NT2/D1 (cell line): ENCODE results near the gene LYZL4.

ENCODE experiments used
- DNase-seq: peaks from one replicate; pipeline ENCODE4 v3.0.0-alpha.2; 2011; ENCODE audit warnings: low read depth, low spot score
- H3K27me3 ChIP-seq: 2 replicates; pipeline ENCODE4 v1.6.0; 2011; ENCODE audit warnings: mild to moderate bottlenecking; ENCODE audit not compliant: insufficient read length, insufficient read depth
- H3K36me3 ChIP-seq: 2 replicates; pipeline ENCODE4 v1.6.1; 2011; ENCODE audit warnings: mild to moderate bottlenecking, low read length, mixed read lengths; ENCODE audit not compliant: insufficient read depth, insufficient read length
- H3K4me1 ChIP-seq: 2 replicates; pipeline ENCODE4 v1.5.1; 2011; ENCODE audit not compliant: insufficient read depth, insufficient read length
- H3K4me3 ChIP-seq: 2 replicates; pipeline ENCODE4 v1.5.1; 2011; ENCODE audit warnings: low read depth; ENCODE audit not compliant: insufficient read length
- H3K9ac ChIP-seq: 2 replicates; pipeline ENCODE4 v1.6.0; 2011; ENCODE audit warnings: low read depth; ENCODE audit not compliant: insufficient read length
- H3K9me3 ChIP-seq: 2 replicates; pipeline ENCODE4 v1.5.1; 2011; ENCODE audit warnings: mild to moderate bottlenecking, low read length; ENCODE audit not compliant: insufficient read depth
- SUZ12 ChIP-seq: IDR thresholded peaks from 2 replicates; pipeline ENCODE4 v1.6.1; 2011; ENCODE audit not compliant: insufficient read length, insufficient read depth; ENCODE audit errors: extremely low read depth
- YY1 ChIP-seq: IDR thresholded peaks from 2 replicates; pipeline ENCODE4 v1.6.1; 2011; ENCODE audit not compliant: insufficient read length, insufficient read depth
- ZNF274 ChIP-seq: IDR thresholded peaks from 2 replicates; pipeline ENCODE4 v1.6.1; 2011; ENCODE audit warnings: mild to moderate bottlenecking, low read depth, low read length

LYZL4 gene

GRCh38 chr3:42406727-42407450 is 3.5 kb downstream of the LYZL4 start:
- no peaks in the 10 kb centered on the region for H3K9me3 ChIP-seq
- no peak for DNase-seq
- no peaks in the 10 kb centered on the region for H3K27me3 ChIP-seq
- no peak overlapping the region for H3K4me3 ChIP-seq
- no peak overlapping the region for H3K9ac ChIP-seq
- no peaks in the 10 kb centered on the region for H3K36me3 ChIP-seq
- TF ChIP-seq ZNF274 = no peak
- H3K4me1 ChIP-seq = no peaks in the 10 kb centered on the region

GRCh38 chr3:42405857-42406256 is 4.6 kb downstream of the LYZL4 start:
- DNase-seq = no peak
- Histone ChIP-seq H3K27me3 (no peaks in the 10 kb centered on the region), H3K36me3 (no peaks in the 10 kb centered on the region), H3K4me3 (no peak overlapping the region), H3K9ac (no peak overlapping the region), H3K4me1 (no peaks in the 10 kb centered on the region), H3K9me3 (no peaks in the 10 kb centered on the region)
- TF ChIP-seq ZNF274 (no peak), YY1 (no peak), SUZ12 (no peak)

- DNase-seq = no peak
- H3K4me1 ChIP-seq = no peaks in the 10 kb centered on the region
- H3K27me3 ChIP-seq = no peaks in the 10 kb centered on the region
- H3K36me3 ChIP-seq = no peaks in the 10 kb centered on the region
- no peak overlapping the region for H3K9ac ChIP-seq
- TF ChIP-seq SUZ12 = no peak
- no peak overlapping the region for H3K4me3 ChIP-seq
- H3K9me3 ChIP-seq = no peaks in the 10 kb centered on the region
Observed at GRCh38 chr3:42403737-42404136, 6.7 kb downstream of the LYZL4 start.

GRCh38 chr3:42402394-42403096 is 7.9 kb downstream of the LYZL4 start:
- no peak overlapping the region for H3K9ac ChIP-seq
- DNase-seq = no peak
- H3K27me3 ChIP-seq = no peaks in the 10 kb centered on the region
- H3K4me1 ChIP-seq = no peaks in the 10 kb centered on the region
- no peaks in the 10 kb centered on the region for H3K9me3 ChIP-seq
- H3K4me3 ChIP-seq = no peak overlapping the region
- no peaks in the 10 kb centered on the region for H3K36me3 ChIP-seq
- TF ChIP-seq ZNF274 (no peak), SUZ12 (no peak), YY1 (no peak)

GRCh38 chr3:42398080-42398479 is 12.3 kb downstream of the LYZL4 start:
- H3K36me3 ChIP-seq = no peaks in the 10 kb centered on the region
- no peaks in the 10 kb centered on the region for H3K9me3 ChIP-seq
- H3K9ac ChIP-seq = no peak overlapping the region
- H3K4me3 ChIP-seq = no peak overlapping the region
- no peak for DNase-seq
- no peaks in the 10 kb centered on the region for H3K27me3 ChIP-seq
- H3K4me1 ChIP-seq = no peaks in the 10 kb centered on the region
- TF ChIP-seq YY1 = no peak
- TF ChIP-seq SUZ12 = no peak
- no peak for TF ChIP-seq ZNF274

GRCh38 chr3:42397644-42398043 is 12.8 kb downstream of the LYZL4 start:
- no peak for DNase-seq
- Histone ChIP-seq H3K36me3 (no peaks in the 10 kb centered on the region), H3K9me3 (no peaks in the 10 kb centered on the region), H3K27me3 (no peaks in the 10 kb centered on the region), H3K9ac (no peak overlapping the region), H3K4me1 (no peaks in the 10 kb centered on the region), H3K4me3 (no peak overlapping the region)
- TF ChIP-seq SUZ12 (no peak), YY1 (no peak), ZNF274 (no peak)

- DNase-seq = no peak
- Histone ChIP-seq H3K9ac (no peak overlapping the region), H3K4me3 (no peak overlapping the region), H3K9me3 (no peaks in the 10 kb centered on the region), H3K4me1 (no peaks in the 10 kb centered on the region), H3K36me3 (no peaks in the 10 kb centered on the region), H3K27me3 (no peaks in the 10 kb centered on the region)
- TF ChIP-seq SUZ12 = no peak
Observed at GRCh38 chr3:42394579-42395288, 15.7 kb downstream of the LYZL4 start.
